RPMI7951 (cell line): Measurements from ENCODE around the gene ALDH5A1. TPM values are rescaled to one million over a fixed set of nuclear protein-coding genes. Genes with fewer than 3 reads are reported as not detected.

Experiments used
- DNase-seq: peaks from one replicate; pipeline ENCODE4 v3.0.0-alpha.2; 2012; ENCODE audit warnings: low read depth
- total RNA-seq: library from RNA; depleted of rRNA; stranded (reverse); fragments of >200 nt; shearing (Covaris generic); gene quantifications from 2 replicates; pipeline ENCODE4 v1.2.3, GENCODE V29; 2014; rRNA removed

The ALDH5A1 gene
- total RNA-seq, result under 0.01 and 0.68 TPM in 2 replicates

GRCh38 chr6:24494821-24495795 lies at the start of gene ALDH5A1:
Gene ALDH5A1, plus strand, starts transcription at chr6:24494969. Its CDS starts 28 bp downstream, at chr6:24494997.
- DNase-seq, result peak; percentile 29

- no peak for DNase-seq
Measured at GRCh38 chr6:24445704-24446103, 49.1 kb upstream of the ALDH5A1 start.

- DNase-seq, result no peak
Measured at GRCh38 chr6:24446670-24447069, 48.1 kb upstream of the ALDH5A1 start.

GRCh38 chr6:24448396-24448795 lies 46.4 kb upstream of the ALDH5A1 start:
- DNase-seq, result no peak

- no peak for DNase-seq
Measured at GRCh38 chr6:24448828-24449525, 45.8 kb upstream of the ALDH5A1 start.

- no peak for DNase-seq
Measured at GRCh38 chr6:24451581-24452388, 43.0 kb upstream of the ALDH5A1 start.

GRCh38 chr6:24453921-24454320 lies 40.8 kb upstream of the ALDH5A1 start:
- DNase-seq, result no peak

- DNase-seq, result no peak
Measured at GRCh38 chr6:24454452-24454851, 40.3 kb upstream of the ALDH5A1 start.

- no peak for DNase-seq
Measured at GRCh38 chr6:24455061-24455460, 39.7 kb upstream of the ALDH5A1 start.

- no peak for DNase-seq
Measured at GRCh38 chr6:24458134-24458533, 36.6 kb upstream of the ALDH5A1 start.

GRCh38 chr6:24458941-24459340 lies 35.8 kb upstream of the ALDH5A1 start:
- DNase-seq, result no peak

GRCh38 chr6:24460966-24461365 lies 33.8 kb upstream of the ALDH5A1 start:
- DNase-seq, result no peak

GRCh38 chr6:24464253-24465038 lies 30.3 kb upstream of the ALDH5A1 start:
- no peak for DNase-seq

GRCh38 chr6:24469811-24470210 lies 25.0 kb upstream of the ALDH5A1 start:
- no peak for DNase-seq

- no peak for DNase-seq
Measured at GRCh38 chr6:24472181-24472580, 22.6 kb upstream of the ALDH5A1 start.

- DNase-seq, result no peak
Measured at GRCh38 chr6:24476631-24477030, 18.1 kb upstream of the ALDH5A1 start.

GRCh38 chr6:24477070-24477469 lies 17.7 kb upstream of the ALDH5A1 start:
- DNase-seq, result no peak

GRCh38 chr6:24478903-24479302 lies 15.9 kb upstream of the ALDH5A1 start:
- no peak for DNase-seq

GRCh38 chr6:24480705-24481104 lies 14.1 kb upstream of the ALDH5A1 start:
- no peak for DNase-seq

- DNase-seq, result no peak
Measured at GRCh38 chr6:24481449-24481848, 13.3 kb upstream of the ALDH5A1 start.

- DNase-seq, result no peak
Measured at GRCh38 chr6:24484657-24485323, 10.0 kb upstream of the ALDH5A1 start.
